ENCODE measurements around the gene IL20RB. TPM values are rescaled to one million over a fixed set of nuclear protein-coding genes. Genes with fewer than 3 reads are reported as not detected.

The IL20RB gene
- total RNA-seq, 4 donors from 2014 or later, result 0.27 to 1.8 (median 1.7) TPM; not detected in 1

DNA sequence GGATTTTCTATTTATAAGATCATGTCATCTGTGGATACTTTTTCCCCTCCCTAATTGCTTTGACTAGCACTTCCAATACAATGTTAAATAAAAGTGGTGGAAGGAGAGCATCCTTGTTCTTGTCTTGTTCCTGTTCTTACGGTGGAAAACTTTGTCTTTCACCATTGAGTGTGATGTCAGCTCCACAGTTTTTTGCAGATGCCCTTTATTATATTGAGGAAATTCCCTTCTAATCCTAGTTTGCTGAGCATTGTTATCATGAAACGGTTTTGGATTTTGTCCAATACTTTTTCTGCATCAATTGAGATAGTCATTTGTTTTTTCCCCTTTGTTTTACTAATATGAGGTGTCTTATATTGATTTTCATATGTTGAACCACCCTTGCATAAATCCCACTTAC is 19.9 kb upstream of the IL20RB start:
- no peaks in the 10 kb centered on the region for H3K9me3 ChIP-seq
- intact Hi-C loops (cut with DNase I; ENCODE audit: low total_unique reads), result no loop called here
- H3K36me3 ChIP-seq, result peaks cover 0 to 10% (median 0%) of the 10 kb centered on the region in 4 donors
- 24 to 33% methylated on average over 1 to 2 of the region's 2 CpGs for WGBS, 2 donors (ENCODE audit: low coverage in 1 of 2)
- no peaks in the 10 kb centered on the region for H3K27me3 ChIP-seq
- DNase-seq, result no peak
- no peak overlapping the region for H3K27ac ChIP-seq
- TF ChIP-seq, protein P1, sequence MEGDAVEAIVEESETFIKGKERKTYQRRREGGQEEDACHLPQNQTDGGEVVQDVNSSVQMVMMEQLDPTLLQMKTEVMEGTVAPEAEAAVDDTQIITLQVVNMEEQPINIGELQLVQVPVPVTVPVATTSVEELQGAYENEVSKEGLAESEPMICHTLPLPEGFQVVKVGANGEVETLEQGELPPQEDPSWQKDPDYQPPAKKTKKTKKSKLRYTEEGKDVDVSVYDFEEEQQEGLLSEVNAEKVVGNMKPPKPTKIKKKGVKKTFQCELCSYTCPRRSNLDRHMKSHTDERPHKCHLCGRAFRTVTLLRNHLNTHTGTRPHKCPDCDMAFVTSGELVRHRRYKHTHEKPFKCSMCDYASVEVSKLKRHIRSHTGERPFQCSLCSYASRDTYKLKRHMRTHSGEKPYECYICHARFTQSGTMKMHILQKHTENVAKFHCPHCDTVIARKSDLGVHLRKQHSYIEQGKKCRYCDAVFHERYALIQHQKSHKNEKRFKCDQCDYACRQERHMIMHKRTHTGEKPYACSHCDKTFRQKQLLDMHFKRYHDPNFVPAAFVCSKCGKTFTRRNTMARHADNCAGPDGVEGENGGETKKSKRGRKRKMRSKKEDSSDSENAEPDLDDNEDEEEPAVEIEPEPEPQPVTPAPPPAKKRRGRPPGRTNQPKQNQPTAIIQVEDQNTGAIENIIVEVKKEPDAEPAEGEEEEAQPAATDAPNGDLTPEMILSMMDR (IDR thresholded peaks at IDR 0.05), result no peak
- TF ChIP-seq EP300 (IDR thresholded peaks at IDR 0.05; ENCODE audit: low read depth), result no peak
- TF ChIP-seq POLR2A (IDR thresholded peaks at IDR 0.05), result no peak
- H3K4me3 ChIP-seq, result no peak overlapping the region
- in situ Hi-C loops (cut with MboI; ENCODE audit: low pct_ligation_motif_present in 1 of 4, low pct_unique_long_range_greater_than_20kb in 1 of 4, low sequenced_read_pairs in 3 of 4), result no loop called here
- H3K4me1 ChIP-seq, result peaks cover 0 to 47% (median 22%) of the 10 kb centered on the region in 4 donors

DNA sequence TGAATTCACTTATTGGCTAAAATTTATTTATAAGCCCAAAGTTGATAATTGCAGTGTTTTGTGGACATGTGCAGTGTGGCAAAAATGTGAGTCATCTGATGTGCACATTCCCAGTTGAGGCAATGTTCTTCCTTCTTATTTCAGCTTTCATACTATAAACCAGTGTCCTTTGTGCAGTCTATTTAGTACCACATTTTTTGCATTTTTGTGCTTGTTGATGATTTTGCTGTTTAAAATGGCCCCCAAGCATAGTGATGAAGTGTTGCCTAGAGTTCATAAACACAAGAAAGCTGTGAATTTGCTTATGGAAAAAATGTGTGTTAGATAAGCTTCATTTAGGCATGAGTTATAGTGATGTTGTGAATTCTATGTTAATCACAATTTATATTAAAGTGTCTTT is 19.4 kb upstream of the IL20RB start:
- Histone ChIP-seq H3K27me3 (no peaks in the 10 kb centered on the region), H3K9me3 (no peaks in the 10 kb centered on the region), H3K27ac (no peak overlapping the region), H3K4me3 (no peak overlapping the region), H3K4me1 (peaks cover 0 to 47% (median 22%) of the 10 kb centered on the region in 4 donors), H3K36me3 (peaks cover 0 to 10% (median 0%) of the 10 kb centered on the region in 4 donors)
- no peak for TF ChIP-seq POLR2AphosphoS5 (IDR thresholded peaks at IDR 0.05)
- TF ChIP-seq, protein P1 (IDR thresholded peaks at IDR 0.05), result no peak
- in situ Hi-C loops (cut with MboI; ENCODE audit: low pct_ligation_motif_present in 1 of 4, low pct_unique_long_range_greater_than_20kb in 1 of 4, low sequenced_read_pairs in 3 of 4), result no loop called here
- intact Hi-C loops (cut with DNase I; ENCODE audit: low total_unique reads), result no loop called here
- no peak for DNase-seq

DNA sequence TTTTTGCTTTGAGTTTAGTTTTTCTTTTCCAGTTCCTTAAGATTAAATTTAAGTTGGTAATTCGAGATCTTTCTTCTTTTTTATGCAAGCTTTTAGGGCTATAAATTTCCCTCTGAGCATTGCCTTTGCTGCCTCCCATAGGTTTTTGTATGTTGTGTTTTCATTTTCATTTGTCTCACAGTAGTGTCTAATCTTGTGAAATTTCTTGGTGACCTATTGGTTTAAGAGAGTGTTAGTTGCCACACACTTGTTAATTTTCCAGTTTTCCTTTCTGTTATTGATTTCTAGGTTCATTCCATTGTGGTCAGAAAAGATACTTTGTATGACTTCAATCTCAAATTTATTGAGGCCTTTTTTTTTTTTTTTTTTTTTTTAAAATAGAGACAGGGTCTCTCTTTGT is 18.3 kb upstream of the IL20RB start:
- TF ChIP-seq POLR2AphosphoS5 (IDR thresholded peaks at IDR 0.05) (no peak), POLR2A (IDR thresholded peaks at IDR 0.05) (no peak)
- Histone ChIP-seq H3K4me3 (no peak overlapping the region), H3K9me3 (no peaks in the 10 kb centered on the region), H3K4me1 (peaks cover 0 to 48% (median 21%) of the 10 kb centered on the region in 4 donors), H3K27ac (no peak overlapping the region), H3K27me3 (no peaks in the 10 kb centered on the region), H3K36me3 (peaks cover 0 to 2% (median 0%) of the 10 kb centered on the region in 4 donors)
- intact Hi-C loops (cut with DNase I; ENCODE audit: low total_unique reads) (no loop called here), in situ Hi-C loops (cut with MboI; ENCODE audit: low pct_ligation_motif_present in 1 of 4, low pct_unique_long_range_greater_than_20kb in 1 of 4, low sequenced_read_pairs in 3 of 4) (no loop called here)
- DNase-seq, result no peak
- WGBS, 2 donors (ENCODE audit: low coverage in 1 of 2), result 60 to 72% methylated on average over 1 of the region's 1 CpG

DNA sequence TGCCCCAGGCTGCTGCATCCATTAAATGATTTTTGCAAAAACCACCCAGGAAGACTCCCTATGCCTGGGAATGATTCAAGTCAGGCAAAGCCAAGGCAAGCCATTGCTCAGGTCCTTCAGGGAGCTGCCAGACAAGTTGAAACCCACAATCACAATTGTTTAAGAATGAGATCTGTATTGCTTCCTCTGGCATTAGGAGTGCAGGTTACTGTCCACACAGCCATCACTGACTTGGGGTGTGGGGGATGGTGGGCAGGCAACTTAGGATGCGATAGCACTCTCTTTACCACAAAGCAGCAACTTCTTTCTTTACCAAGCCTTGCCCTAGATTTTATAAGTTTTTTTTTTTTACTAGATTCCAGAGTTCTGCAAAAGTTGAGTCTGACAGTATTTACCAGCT is 15.0 kb upstream of the IL20RB start:
- TF ChIP-seq POLR2A (IDR thresholded peaks at IDR 0.05) (no peak), POLR2AphosphoS5 (IDR thresholded peaks at IDR 0.05) (no peak), EP300 (IDR thresholded peaks at IDR 0.05; ENCODE audit: low read depth) (no peak)
- TF ChIP-seq, protein P1 (IDR thresholded peaks at IDR 0.05), result no peak
- Histone ChIP-seq H3K36me3 (peaks cover 0 to 9% (median 2%) of the 10 kb centered on the region in 4 donors), H3K27ac (no peak overlapping the region), H3K9me3 (no peaks in the 10 kb centered on the region), H3K4me3 (no peak overlapping the region), H3K27me3 (no peaks in the 10 kb centered on the region), H3K4me1 (peaks cover 0 to 65% (median 23%) of the 10 kb centered on the region in 4 donors)
- DNase-seq, result no peak
- WGBS, 2 donors (ENCODE audit: low coverage in 1 of 2), result 84 to 100% methylated on average over 1 of the region's 1 CpG
- intact Hi-C loops (cut with DNase I; ENCODE audit: low total_unique reads) (no loop called here), in situ Hi-C loops (cut with MboI; ENCODE audit: low pct_ligation_motif_present in 1 of 4, low pct_unique_long_range_greater_than_20kb in 1 of 4, low sequenced_read_pairs in 3 of 4) (no loop called here)

DNA sequence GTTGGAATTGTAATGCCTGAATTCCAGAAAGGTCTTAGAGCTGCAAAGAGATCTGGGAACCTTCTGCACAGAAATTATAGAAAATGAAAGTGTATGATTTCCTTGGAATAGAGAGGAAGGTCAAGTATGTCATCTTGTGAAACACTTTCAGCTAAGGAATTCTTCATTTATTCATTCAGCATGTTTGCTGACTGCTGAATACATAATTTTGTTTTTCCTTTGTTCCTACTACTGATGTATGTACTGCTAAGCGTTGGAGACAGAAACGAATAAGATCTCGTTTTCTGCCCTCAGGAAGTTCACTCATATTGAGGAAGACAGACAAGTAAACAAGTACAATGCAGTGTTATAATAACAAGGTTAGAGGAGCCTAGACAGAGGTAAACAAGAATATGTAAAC is 14.3 kb upstream of the IL20RB start:
- in situ Hi-C loops (cut with MboI; ENCODE audit: low pct_ligation_motif_present in 1 of 4, low pct_unique_long_range_greater_than_20kb in 1 of 4, low sequenced_read_pairs in 3 of 4) (no loop called here), intact Hi-C loops (cut with DNase I; ENCODE audit: low total_unique reads) (no loop called here)
- Histone ChIP-seq H3K27me3 (no peaks in the 10 kb centered on the region), H3K9me3 (no peaks in the 10 kb centered on the region), H3K4me3 (no peak overlapping the region), H3K27ac (no peak overlapping the region), H3K36me3 (peaks cover 0 to 9% (median 2%) of the 10 kb centered on the region in 4 donors), H3K4me1 (peaks cover 0 to 60% (median 17%) of the 10 kb centered on the region in 4 donors)
- no peak for DNase-seq
- WGBS, 2 donors (ENCODE audit: low coverage in 1 of 2), result 69 to 83% methylated on average over 3 of the region's 3 CpGs
- TF ChIP-seq, protein P1 (IDR thresholded peaks at IDR 0.05), result no peak
- TF ChIP-seq EP300 (IDR thresholded peaks at IDR 0.05; ENCODE audit: low read depth) (no peak), POLR2A (IDR thresholded peaks at IDR 0.05) (no peak), POLR2AphosphoS5 (IDR thresholded peaks at IDR 0.05) (no peak)

Measured in transverse colon (tissue), 4 donors.